ENCODE results near the gene ATAT1. TPM values are rescaled to one million over a fixed set of nuclear protein-coding genes. Genes with fewer than 3 reads are reported as not detected.

ATAT1 gene
- total and polyA plus RNA-seq, 4 donors, result 18.7 to 184 (median 101) TPM

- no peaks in the 10 kb centered on the region for H3K27me3 ChIP-seq (ENCODE audit: control insufficient read depth, insufficient read depth, low read length)
- H3K36me3 ChIP-seq (ENCODE audit: control insufficient read depth, insufficient read depth, low read length), result peaks cover 26% of the 10 kb centered on the region
- H3K4me1 ChIP-seq (ENCODE audit: control insufficient read depth, insufficient read depth, low read length), result peaks cover 3% of the 10 kb centered on the region
- peak overlapping the region; percentile 74 for H3K27ac ChIP-seq (ENCODE audit: low read depth, low read length)
- WGBS (ENCODE audit: insufficient coverage), result no CpG with 5 or more reads among the region's 1 CpG
- H3K9me3 ChIP-seq (ENCODE audit: control insufficient read depth, insufficient read depth, low read length), result no peaks in the 10 kb centered on the region
- H3K4me3 ChIP-seq (ENCODE audit: low read depth, low read length), result no peak overlapping the region
- DNase-seq (ENCODE audit: low read depth in 4 of 6, low spot score in 6 of 6), result peak in 2 of 6 donors; percentile 43 to 57
These were observed 14.5 kb upstream of the ATAT1 start for GRCh38 chr6:30612213-30612612.

DNA sequence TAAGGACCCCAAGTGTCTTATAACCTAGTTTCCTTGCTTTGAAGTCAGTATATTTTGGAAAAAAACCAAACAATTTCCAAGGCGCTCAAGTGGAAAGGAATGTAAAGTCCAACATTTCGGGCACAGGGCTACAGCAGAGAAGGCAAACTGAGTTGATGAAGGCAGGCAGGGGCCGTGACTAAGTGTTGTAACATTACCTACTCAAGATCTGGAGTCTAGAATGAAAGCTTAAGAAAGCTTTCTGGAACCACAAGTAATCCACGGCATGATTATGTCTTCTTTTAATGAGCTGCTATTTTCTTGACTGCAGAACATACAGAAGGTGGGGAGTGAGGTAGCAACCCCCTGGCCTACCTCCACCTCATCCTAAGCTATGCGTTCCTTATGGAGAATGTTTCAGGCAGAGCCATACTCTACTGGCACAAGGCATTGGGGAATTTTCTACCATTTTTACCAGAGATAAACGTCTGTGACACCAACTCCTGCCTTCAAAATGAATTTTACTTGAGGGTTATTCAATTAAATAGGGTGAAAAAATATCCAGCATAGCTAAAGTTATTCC lies 13.9 kb upstream of the ATAT1 start:
- peak in 1 of 6 donors; percentile 51 for DNase-seq (ENCODE audit: low read depth in 4 of 6, low spot score in 6 of 6)
- WGBS (ENCODE audit: insufficient coverage), result 67% methylated on average over 4 of the region's 6 CpGs
- Histone ChIP-seq H3K36me3 (ENCODE audit: control insufficient read depth, insufficient read depth, low read length) (peaks cover 25% of the 10 kb centered on the region), H3K4me3 (ENCODE audit: low read depth, low read length) (no peak overlapping the region), H3K4me1 (ENCODE audit: control insufficient read depth, insufficient read depth, low read length) (peaks cover 3% of the 10 kb centered on the region), H3K9me3 (ENCODE audit: control insufficient read depth, insufficient read depth, low read length) (no peaks in the 10 kb centered on the region), H3K27ac (ENCODE audit: low read depth, low read length) (peak overlapping the region; percentile 74), H3K27me3 (ENCODE audit: control insufficient read depth, insufficient read depth, low read length) (no peaks in the 10 kb centered on the region)

- Histone ChIP-seq H3K9me3 (ENCODE audit: control insufficient read depth, insufficient read depth, low read length) (no peaks in the 10 kb centered on the region), H3K27me3 (ENCODE audit: control insufficient read depth, insufficient read depth, low read length) (no peaks in the 10 kb centered on the region), H3K27ac (ENCODE audit: low read depth, low read length) (peak overlapping the region; percentile 74), H3K36me3 (ENCODE audit: control insufficient read depth, insufficient read depth, low read length) (peaks cover 18% of the 10 kb centered on the region), H3K4me3 (ENCODE audit: low read depth, low read length) (no peak overlapping the region), H3K4me1 (ENCODE audit: control insufficient read depth, insufficient read depth, low read length) (peaks cover 5% of the 10 kb centered on the region)
- DNase-seq (ENCODE audit: low read depth in 4 of 6, low spot score in 6 of 6), result no peak
These were observed 13.2 kb upstream of the ATAT1 start for GRCh38 chr6:30613251-30614043.

DNA sequence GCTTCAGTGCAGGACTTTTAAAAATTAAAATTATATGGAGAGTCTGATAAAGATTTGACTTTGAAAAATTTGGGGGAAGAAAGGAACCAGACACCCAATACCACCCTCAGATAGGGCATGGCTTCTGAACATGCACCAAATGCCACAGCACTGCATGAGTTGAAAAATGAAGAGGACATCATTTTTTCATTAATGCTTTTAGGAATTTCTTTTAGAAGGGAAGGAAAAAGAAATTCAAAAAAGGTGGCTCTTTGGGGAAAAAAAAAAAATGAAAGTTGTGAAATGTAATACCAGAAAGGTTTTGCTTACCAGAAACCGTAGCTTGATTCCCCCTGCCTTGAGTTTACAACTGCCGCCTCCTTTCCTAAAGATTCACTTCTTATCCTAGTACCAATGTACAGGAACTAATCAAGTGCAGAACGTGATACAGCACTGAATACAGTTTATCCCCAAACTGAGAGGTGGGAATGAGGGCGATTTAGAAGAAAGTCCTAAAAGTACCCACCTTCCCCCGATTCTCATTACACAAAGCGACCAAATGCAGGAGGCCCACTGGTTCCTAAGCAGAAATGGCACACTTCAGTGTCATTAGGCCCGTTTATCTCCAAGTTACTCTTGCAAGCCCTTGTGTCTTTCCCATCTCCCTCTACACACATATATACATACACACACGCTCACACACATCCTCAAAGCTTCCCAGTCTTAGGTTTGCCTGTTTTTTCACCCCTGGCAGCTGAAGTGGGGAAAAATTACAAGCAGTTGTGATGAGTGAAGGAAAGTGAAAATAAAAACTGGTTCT lies 12.4 kb upstream of the ATAT1 start:
- DNase-seq (ENCODE audit: low read depth in 4 of 6, low spot score in 6 of 6), result no peak
- no peaks in the 10 kb centered on the region for H3K27me3 ChIP-seq (ENCODE audit: control insufficient read depth, insufficient read depth, low read length)
- peak overlapping the region; percentile 96 for H3K4me3 ChIP-seq (ENCODE audit: low read depth, low read length)
- H3K27ac ChIP-seq (ENCODE audit: low read depth, low read length), result peak overlapping the region; percentile 99
- H3K9me3 ChIP-seq (ENCODE audit: control insufficient read depth, insufficient read depth, low read length), result no peaks in the 10 kb centered on the region
- peaks cover 11% of the 10 kb centered on the region for H3K4me1 ChIP-seq (ENCODE audit: control insufficient read depth, insufficient read depth, low read length)
- H3K36me3 ChIP-seq (ENCODE audit: control insufficient read depth, insufficient read depth, low read length), result peaks cover 12% of the 10 kb centered on the region
- WGBS (ENCODE audit: insufficient coverage), result 20% methylated on average over 3 of the region's 8 CpGs

GRCh38 chr6:30614843-30615218 lies 11.8 kb upstream of the ATAT1 start:
- no CpG with 5 or more reads among the region's 6 CpGs for WGBS (ENCODE audit: insufficient coverage)
- Histone ChIP-seq H3K9me3 (ENCODE audit: control insufficient read depth, insufficient read depth, low read length) (no peaks in the 10 kb centered on the region), H3K27ac (ENCODE audit: low read depth, low read length) (peak overlapping the region; percentile 99), H3K27me3 (ENCODE audit: control insufficient read depth, insufficient read depth, low read length) (no peaks in the 10 kb centered on the region), H3K36me3 (ENCODE audit: control insufficient read depth, insufficient read depth, low read length) (peaks cover 15% of the 10 kb centered on the region), H3K4me3 (ENCODE audit: low read depth, low read length) (peak overlapping the region; percentile 96), H3K4me1 (ENCODE audit: control insufficient read depth, insufficient read depth, low read length) (peaks cover 11% of the 10 kb centered on the region)
- DNase-seq (ENCODE audit: low read depth in 4 of 6, low spot score in 6 of 6), result peak; percentile 87 to 100 (median 95)

GRCh38 chr6:30615219-30615957 lies 11.3 kb upstream of the ATAT1 start:
- Histone ChIP-seq H3K27me3 (ENCODE audit: control insufficient read depth, insufficient read depth, low read length) (no peaks in the 10 kb centered on the region), H3K36me3 (ENCODE audit: control insufficient read depth, insufficient read depth, low read length) (peaks cover 18% of the 10 kb centered on the region), H3K27ac (ENCODE audit: low read depth, low read length) (peak overlapping the region; percentile 99), H3K9me3 (ENCODE audit: control insufficient read depth, insufficient read depth, low read length) (no peaks in the 10 kb centered on the region), H3K4me1 (ENCODE audit: control insufficient read depth, insufficient read depth, low read length) (peaks cover 11% of the 10 kb centered on the region), H3K4me3 (ENCODE audit: low read depth, low read length) (peak overlapping the region; percentile 96)
- WGBS (ENCODE audit: insufficient coverage), result 0% methylated on average over 2 of the region's 10 CpGs
- DNase-seq (ENCODE audit: low read depth in 4 of 6, low spot score in 6 of 6), result peak; percentile 61 to 97 (median 74)

DNA sequence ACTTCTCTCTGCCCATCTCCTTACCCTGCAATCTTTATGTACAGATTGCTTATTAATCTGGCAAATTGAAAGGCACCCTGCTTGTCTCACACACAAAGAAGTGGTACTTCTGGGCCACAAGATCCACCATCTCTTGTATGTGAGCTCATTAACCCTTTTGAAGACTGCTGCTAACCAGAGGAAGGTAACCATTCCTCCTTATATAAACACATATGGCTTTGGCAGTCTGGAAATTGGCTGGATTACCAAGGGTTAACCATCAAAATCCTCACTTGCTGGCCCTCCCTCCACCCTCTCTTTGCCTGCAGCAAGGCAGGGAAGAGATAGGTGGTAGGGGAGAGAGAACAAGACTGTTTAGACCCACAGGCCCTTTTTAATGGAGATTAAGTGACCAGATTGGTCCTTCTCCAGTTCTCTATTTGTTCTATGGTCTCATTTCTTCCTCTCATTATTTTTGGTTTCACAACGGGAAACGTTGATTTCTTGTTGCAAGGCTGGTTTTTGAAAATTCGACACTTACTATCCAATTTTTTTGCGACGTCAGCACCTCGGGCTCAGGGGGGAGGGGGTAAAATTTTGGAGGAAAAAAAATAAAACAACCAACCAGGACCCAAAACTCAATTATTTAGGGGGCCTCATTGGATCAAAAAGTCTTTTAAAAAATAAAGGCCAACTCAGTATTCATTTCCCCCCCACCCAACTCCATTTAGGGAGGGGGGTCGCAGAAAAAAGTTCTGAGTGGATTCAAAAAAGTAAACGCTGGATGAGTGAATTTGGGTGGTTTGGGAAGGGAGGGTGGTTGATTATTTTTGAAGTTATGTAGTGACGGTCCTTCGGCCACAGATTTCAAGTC lies 10.5 kb upstream of the ATAT1 start:
- Histone ChIP-seq H3K4me1 (ENCODE audit: control insufficient read depth, insufficient read depth, low read length) (peaks cover 9% of the 10 kb centered on the region), H3K27me3 (ENCODE audit: control insufficient read depth, insufficient read depth, low read length) (no peaks in the 10 kb centered on the region), H3K9me3 (ENCODE audit: control insufficient read depth, insufficient read depth, low read length) (no peaks in the 10 kb centered on the region), H3K4me3 (ENCODE audit: low read depth, low read length) (peak overlapping the region; percentile 96), H3K27ac (ENCODE audit: low read depth, low read length) (peak overlapping the region; percentile 99), H3K36me3 (ENCODE audit: control insufficient read depth, insufficient read depth, low read length) (peaks cover 22% of the 10 kb centered on the region)
- DNase-seq (ENCODE audit: low read depth in 4 of 6, low spot score in 6 of 6), result peak in 3 of 6 donors; percentile 43 to 92 (median 85)
- WGBS (ENCODE audit: insufficient coverage), result 0% methylated on average over 3 of the region's 10 CpGs

- peak within 1 kb of the TSS; percentile 96 for H3K4me3 ChIP-seq (ENCODE audit: low read depth, low read length)
- 0% methylated on average over 35 of the region's 40 CpGs for WGBS (ENCODE audit: insufficient coverage)
- peak; percentile 31 to 100 (median 100) for DNase-seq (ENCODE audit: low read depth in 4 of 6, low spot score in 6 of 6)
These were observed 9.7 kb upstream of the ATAT1 start, which contains the start of gene PPP1R10 for GRCh38 chr6:30616811-30617564. TSS of gene PPP1R10 (minus strand) at chr6:30617243. CDS start at chr6:30609944, 7,299 bp downstream.

More at GRCh38 chr6:30616811-30617564, 9.7 kb upstream of the ATAT1 start, which contains the start of gene PPP1R10:
- Histone ChIP-seq H3K27ac (ENCODE audit: low read depth, low read length) (peak within 1 kb of the TSS; percentile 99), H3K27me3 (ENCODE audit: control insufficient read depth, insufficient read depth, low read length) (no peaks in the 10 kb centered on the region), H3K4me1 (ENCODE audit: control insufficient read depth, insufficient read depth, low read length) (peaks cover 9% of the 10 kb centered on the region), H3K9me3 (ENCODE audit: control insufficient read depth, insufficient read depth, low read length) (no peaks in the 10 kb centered on the region), H3K36me3 (ENCODE audit: control insufficient read depth, insufficient read depth, low read length) (peaks cover 28% of the 10 kb centered on the region)
